Endothelial cell (in vitro differentiated cells): ENCODE measurements around the gene MAD1L1. TPM values are rescaled to one million over a fixed set of nuclear protein-coding genes. Genes with fewer than 3 reads are reported as not detected.

Experiments
- DNase-seq: peaks from one replicate; pipeline ENCODE4 v3.0.0; 2021; ENCODE audit warnings: low spot score
- H3K27ac Mint-ChIP-seq: one replicate; pipeline ENCODE4 v1.8.0; 2021; ENCODE audit warnings: mixed read lengths, inconsistent platforms; ENCODE audit not compliant: unreplicated experiment
- H3K27me3 Mint-ChIP-seq: one replicate; pipeline ENCODE4 v1.8.0; 2021; ENCODE audit warnings: mild to moderate bottlenecking, moderate library complexity, mixed read lengths, inconsistent platforms; ENCODE audit not compliant: unreplicated experiment
- H3K36me3 Mint-ChIP-seq: one replicate; pipeline ENCODE4 v1.8.0; 2021; ENCODE audit warnings: mild to moderate bottlenecking, low read depth, mixed read lengths, inconsistent platforms; ENCODE audit not compliant: unreplicated experiment
- H3K4me1 Mint-ChIP-seq: one replicate; pipeline ENCODE4 v1.8.0; 2021; ENCODE audit warnings: mild to moderate bottlenecking, mixed read lengths, inconsistent platforms; ENCODE audit not compliant: unreplicated experiment
- H3K4me3 Mint-ChIP-seq: one replicate; pipeline ENCODE4 v1.8.0; 2021; ENCODE audit warnings: mild to moderate bottlenecking, mixed read lengths, inconsistent platforms; ENCODE audit not compliant: unreplicated experiment
- H3K9me3 Mint-ChIP-seq: one replicate; pipeline ENCODE4 v1.8.0; 2021; ENCODE audit warnings: mixed read lengths, inconsistent platforms; ENCODE audit not compliant: unreplicated experiment
- total RNA-seq: library from RNA; stranded (reverse); fragmentation: NEBNext Ultra II Directional; extraction: Animal tissue kit (Norgen Biotek cat#: 25700); gene quantifications from one replicate; pipeline ENCODE4 v1.2.1, GENCODE V29; 2021; ENCODE audit not compliant: unreplicated experiment
- TF ChIP-seq, protein P1 (sequence below): fragments of 200-600 bp; sonication (generic); IDR thresholded peaks from one replicate; pipeline ENCODE4 v1.5.0; 2021; ENCODE audit warnings: antibody characterized with exemption; ENCODE audit not compliant: unreplicated experiment

The MAD1L1 gene
- total RNA-seq, 1 donor from 2014 or later: 43.3 TPM

DNA sequence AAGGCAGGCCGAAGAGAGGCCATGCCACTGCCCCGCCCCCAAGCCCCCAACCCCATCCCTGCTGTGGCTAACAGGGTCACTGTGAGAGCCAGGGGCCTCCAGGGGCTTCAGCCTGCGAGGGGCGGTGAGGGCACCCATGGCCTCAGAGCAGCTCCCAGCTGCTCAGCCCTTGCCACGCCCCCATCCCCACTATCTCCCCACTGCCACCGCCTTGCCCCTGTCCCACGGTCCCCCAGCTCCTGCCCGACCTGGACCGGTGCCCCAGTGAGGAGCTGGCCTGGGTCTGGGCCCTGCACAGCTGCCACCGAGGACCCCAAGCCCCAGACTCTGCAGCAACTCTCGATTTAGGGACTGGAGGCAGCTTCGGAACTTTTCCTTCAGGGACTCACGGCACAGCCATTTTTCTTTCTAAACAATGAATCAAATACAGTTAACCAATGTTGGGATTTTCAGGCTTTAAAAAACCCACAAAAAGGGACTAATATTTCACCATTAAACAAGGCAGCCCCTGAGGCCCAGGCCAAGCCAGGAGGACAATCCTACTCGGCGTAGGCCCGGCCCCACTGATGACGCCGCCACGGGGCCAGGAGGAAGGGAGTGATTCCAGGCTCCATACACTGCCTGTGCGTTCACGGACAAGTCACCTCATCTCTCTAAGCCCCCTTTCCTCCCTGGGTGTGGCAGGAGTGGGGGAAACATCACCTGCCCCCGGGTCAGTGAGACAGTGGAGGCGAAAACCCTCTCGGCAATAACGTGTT is 325.6 kb downstream of the MAD1L1 start:
- TF ChIP-seq, protein P1, sequence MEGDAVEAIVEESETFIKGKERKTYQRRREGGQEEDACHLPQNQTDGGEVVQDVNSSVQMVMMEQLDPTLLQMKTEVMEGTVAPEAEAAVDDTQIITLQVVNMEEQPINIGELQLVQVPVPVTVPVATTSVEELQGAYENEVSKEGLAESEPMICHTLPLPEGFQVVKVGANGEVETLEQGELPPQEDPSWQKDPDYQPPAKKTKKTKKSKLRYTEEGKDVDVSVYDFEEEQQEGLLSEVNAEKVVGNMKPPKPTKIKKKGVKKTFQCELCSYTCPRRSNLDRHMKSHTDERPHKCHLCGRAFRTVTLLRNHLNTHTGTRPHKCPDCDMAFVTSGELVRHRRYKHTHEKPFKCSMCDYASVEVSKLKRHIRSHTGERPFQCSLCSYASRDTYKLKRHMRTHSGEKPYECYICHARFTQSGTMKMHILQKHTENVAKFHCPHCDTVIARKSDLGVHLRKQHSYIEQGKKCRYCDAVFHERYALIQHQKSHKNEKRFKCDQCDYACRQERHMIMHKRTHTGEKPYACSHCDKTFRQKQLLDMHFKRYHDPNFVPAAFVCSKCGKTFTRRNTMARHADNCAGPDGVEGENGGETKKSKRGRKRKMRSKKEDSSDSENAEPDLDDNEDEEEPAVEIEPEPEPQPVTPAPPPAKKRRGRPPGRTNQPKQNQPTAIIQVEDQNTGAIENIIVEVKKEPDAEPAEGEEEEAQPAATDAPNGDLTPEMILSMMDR: no peak
- Mint-ChIP-seq H3K27ac (no peak overlapping the region), H3K36me3 (peaks cover 9% of the 10 kb centered on the region), H3K4me1 (no peaks in the 10 kb centered on the region), H3K9me3 (no peaks in the 10 kb centered on the region), H3K4me3 (no peak overlapping the region), H3K27me3 (peaks cover 8% of the 10 kb centered on the region)
- DNase-seq: no peak

DNA sequence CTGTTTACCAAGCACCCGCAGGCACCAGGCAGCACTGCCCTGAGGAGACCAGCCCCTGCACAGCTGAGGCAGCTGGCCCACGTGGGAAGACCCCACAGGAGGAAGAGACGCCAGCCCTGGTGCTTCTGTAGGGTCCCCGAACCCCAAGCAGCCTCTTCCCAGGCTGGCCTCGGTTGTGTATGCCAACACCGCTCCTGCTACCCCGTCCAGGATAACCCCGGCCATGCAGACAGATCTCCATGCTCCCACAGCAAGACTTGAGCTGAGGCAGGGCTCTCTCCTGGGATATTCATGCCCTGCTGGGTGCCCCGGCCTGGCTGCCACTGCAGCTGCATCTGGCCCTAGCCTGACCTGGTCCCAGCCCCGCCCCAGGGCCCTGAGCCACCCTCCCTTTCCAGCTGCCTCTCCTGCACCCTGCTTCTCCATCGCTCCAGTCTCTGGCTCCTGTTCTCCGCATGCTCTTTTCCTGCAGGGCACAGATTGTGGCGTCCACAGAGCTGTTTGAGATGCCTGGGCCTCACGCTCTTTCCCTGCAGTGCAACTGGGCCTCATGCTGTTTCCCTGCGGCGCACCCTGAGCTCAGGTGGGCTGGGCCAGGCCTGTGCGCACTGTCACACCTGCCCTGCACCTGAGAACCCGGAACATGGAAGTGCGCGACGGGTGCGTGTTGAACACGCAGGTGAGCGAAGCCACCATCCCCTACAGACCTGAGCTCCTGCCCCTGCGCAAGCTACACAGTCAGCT is 326.5 kb downstream of the MAD1L1 start:
- no peak overlapping the region for H3K4me3 Mint-ChIP-seq
- H3K9me3 Mint-ChIP-seq: no peaks in the 10 kb centered on the region
- no peak for DNase-seq
- H3K36me3 Mint-ChIP-seq: peaks cover 9% of the 10 kb centered on the region
- H3K27me3 Mint-ChIP-seq: peaks cover 8% of the 10 kb centered on the region
- no peaks in the 10 kb centered on the region for H3K4me1 Mint-ChIP-seq
- TF ChIP-seq, protein P1: no peak
- H3K27ac Mint-ChIP-seq: no peak overlapping the region

DNA sequence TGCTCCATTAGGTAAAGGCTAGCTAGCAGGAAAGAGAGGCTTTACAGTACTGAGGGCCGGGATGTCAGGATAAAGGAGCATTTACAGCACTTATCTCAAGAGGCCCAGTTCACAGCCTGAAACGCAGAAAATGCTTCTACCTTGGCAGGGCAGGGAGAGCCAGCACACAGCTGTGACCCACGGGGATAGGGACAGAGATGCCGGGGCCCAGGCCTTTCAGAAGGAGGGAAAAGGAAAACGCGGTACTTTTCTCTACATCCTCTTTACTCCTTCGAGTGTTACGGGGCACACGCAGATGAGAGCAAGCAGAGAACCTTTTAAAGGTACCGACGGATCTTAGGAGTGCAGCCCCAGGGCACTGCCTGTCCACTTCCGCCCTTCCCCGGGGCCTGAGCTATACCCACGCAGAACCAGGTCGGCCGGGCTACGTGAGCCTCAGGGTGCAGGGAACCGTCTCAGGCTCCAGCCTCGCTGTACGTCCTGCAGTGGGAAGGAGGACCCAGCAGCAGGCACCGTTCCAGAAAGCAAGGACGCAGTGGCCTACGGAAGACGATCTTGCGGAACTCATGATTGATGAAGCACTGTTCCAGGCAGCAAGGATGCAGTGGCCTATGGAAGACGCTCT is 330.4 kb downstream of the MAD1L1 start:
- no peak for DNase-seq
- Mint-ChIP-seq H3K27ac (no peak overlapping the region), H3K9me3 (no peaks in the 10 kb centered on the region), H3K4me3 (no peak overlapping the region), H3K36me3 (peaks cover 6% of the 10 kb centered on the region), H3K4me1 (no peaks in the 10 kb centered on the region), H3K27me3 (peaks cover 7% of the 10 kb centered on the region)
- TF ChIP-seq, protein P1: no peak

DNA sequence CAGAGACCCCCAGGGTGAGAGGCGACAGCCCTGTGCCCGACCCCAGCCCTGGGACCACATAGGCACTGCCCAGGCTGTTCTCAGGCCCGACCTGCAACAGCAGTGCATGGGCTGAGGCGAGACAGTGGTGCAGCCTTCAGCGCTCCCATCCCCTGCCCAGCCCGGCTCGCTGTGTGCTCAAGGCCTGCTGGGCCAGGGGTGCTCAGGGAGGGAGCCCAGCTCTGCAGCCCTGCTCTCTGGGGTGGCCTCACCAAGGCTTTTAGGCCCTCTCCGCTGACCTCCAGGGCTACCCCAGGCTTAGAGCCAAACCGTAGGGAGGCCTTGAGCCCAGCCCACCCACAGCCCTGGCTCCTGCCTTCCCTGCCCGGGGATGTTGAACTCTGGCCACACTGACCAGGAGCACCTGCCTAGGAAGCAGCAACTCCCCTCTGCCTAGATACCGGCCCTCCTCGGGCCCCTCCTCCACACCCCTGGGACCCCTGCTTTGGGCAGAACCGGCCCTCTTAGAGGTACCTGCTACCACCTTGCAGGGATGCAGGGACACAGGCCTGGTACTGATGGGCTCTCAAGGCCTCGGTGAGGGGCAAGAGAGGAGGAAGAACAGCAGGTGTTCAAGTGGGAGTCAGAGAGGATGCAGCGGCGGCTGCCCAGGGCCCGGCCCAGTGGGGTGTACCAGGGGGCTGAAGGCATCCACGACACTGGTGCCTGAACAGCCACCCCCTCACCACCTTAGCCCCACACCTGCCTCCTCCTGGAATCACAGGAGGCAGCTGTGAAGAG is 331.1 kb downstream of the MAD1L1 start:
- no peak overlapping the region for H3K27ac Mint-ChIP-seq
- no peaks in the 10 kb centered on the region for H3K9me3 Mint-ChIP-seq
- TF ChIP-seq, protein P1: no peak
- H3K4me3 Mint-ChIP-seq: no peak overlapping the region
- no peak for DNase-seq
- peaks cover 5% of the 10 kb centered on the region for H3K27me3 Mint-ChIP-seq
- peaks cover 7% of the 10 kb centered on the region for H3K36me3 Mint-ChIP-seq
- H3K4me1 Mint-ChIP-seq: no peaks in the 10 kb centered on the region
